Natural killer cell treated with Interleukin-12 subunit alpha and Interleukin-12 subunit beta and Interleukin-15 and Interleukin-18, amount 100 ng/mL, for 72 hours (primary cell): ENCODE data around the gene SPESP1. TPM values are rescaled to one million over a fixed set of nuclear protein-coding genes. Genes with fewer than 3 reads are reported as not detected.
"Not testable (repeated sequence)": the region's sequence is repeated elsewhere in the genome, so short reads cannot be mapped to it uniquely, and the experiment has no call there.

Experiments used
- ATAC-seq, 2 donors: fragments of 150-1000 bp; cut with Tn5 transposase in 1 of 2; sonication (Bioruptor Pico), chemical (Tn5 transposase) in 1 of 2; 2 replicates each; pipeline ENCODE4 v1.10.0; 2021
- DNase-seq: peaks from one replicate; pipeline ENCODE4 v3.0.0; 2022; ENCODE audit warnings: low spot score
- H3K27ac Mint-ChIP-seq, 2 donors: 1 replicate in 1 of 2; 2 replicates in 1 of 2; pipeline ENCODE4 v1.8.0; 2022; ENCODE audit warnings: mixed read lengths in 2 of 2, mild to moderate bottlenecking in 1 of 2, moderate library complexity in 1 of 2
- H3K27me3 Mint-ChIP-seq, 2 donors: 1 replicate in 1 of 2; 2 replicates in 1 of 2; pipeline ENCODE4 v1.8.0; 2022; ENCODE audit warnings: mixed read lengths in 2 of 2
- H3K36me3 Mint-ChIP-seq: one replicate; pipeline ENCODE4 v1.8.0; 2022; ENCODE audit warnings: mixed read lengths
- H3K4me1 Mint-ChIP-seq, 2 donors: 1 replicate in 1 of 2; 2 replicates in 1 of 2; pipeline ENCODE4 v1.8.0; 2022; ENCODE audit warnings: low read depth in 2 of 2, mixed read lengths in 2 of 2, mild to moderate bottlenecking in 1 of 2
- H3K4me3 Mint-ChIP-seq: one replicate; pipeline ENCODE4 v1.8.0; 2022; ENCODE audit warnings: mixed read lengths
- H3K9me3 Mint-ChIP-seq: 2 replicates; pipeline ENCODE4 v1.8.0; 2022; ENCODE audit warnings: mixed read lengths
- total RNA-seq, 2 donors: library from RNA; stranded (reverse); gene quantifications; one replicate each; pipeline ENCODE4 v1.2.3, GENCODE V29; 2022

SPESP1 gene
- total RNA-seq, 2 donors from 2014 or later: 0.50 TPM; not detected in 1

DNA sequence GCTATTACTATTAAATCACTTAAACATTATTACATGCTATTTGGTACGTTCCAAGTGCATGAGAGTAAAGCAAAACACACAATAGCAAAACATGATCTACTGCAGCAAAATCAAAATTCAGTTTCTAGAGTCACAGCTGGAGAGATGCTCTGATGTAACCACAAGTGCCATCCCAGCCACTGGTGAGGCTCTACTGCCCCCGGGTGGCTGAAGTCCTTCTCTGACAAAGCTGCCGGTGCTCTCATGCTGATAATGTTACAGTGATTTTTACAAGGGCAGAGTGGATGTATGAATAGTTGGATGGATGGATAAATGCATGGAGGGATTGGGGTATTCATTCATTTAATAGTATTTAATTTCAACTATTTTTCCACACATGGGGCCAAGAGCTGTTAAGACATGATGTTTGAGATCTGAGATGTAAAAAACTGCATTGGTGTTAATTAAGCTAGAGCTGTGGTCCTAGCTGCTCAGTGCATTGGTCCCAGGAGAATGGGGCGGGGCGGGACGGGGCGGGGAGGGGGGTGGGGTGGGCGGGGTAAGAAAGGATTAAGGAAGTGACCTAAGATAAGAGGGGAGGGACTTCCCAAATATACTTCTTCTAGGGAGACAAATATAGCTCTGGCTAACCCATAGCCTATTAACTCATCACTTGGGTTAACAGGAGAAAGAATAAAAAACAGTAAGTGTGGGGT lies 5.3 kb upstream of the SPESP1 start:
- Mint-ChIP-seq H3K27me3 (peaks cover 21 to 34% of the 10 kb centered on the region in 2 donors), H3K9me3 (no peaks in the 10 kb centered on the region), H3K4me3 (no peak overlapping the region), H3K27ac (no peak overlapping the region), H3K36me3 (no peaks in the 10 kb centered on the region), H3K4me1 (no peaks in the 10 kb centered on the region)
- peak in 1 of 2 donors; percentile 60 for ATAC-seq
- DNase-seq: no peak

DNA sequence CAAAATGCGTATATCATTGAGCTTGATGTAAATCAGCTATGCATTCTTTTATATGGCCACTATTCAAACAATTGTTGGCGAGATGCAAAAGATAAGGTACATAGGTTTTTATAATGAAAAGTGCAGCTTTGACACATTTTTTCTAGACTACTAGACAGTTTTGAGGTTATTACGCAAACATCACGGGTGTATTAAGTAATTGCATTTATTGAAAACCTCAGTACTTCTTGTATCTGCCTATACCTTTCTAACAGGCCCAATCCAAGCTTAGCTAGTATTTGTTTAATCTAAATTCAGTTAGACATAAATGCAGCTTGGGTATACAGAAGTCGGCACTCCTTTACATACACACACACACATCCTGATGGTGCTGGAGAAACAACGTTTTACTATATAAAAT lies 2.7 kb downstream of the SPESP1 start:
- no peak overlapping the region for H3K27ac Mint-ChIP-seq
- ATAC-seq (no peak), DNase-seq (no peak)
- H3K27me3 Mint-ChIP-seq: peaks cover 11 to 15% of the 10 kb centered on the region in 2 donors
- no peak overlapping the region for H3K4me3 Mint-ChIP-seq
- H3K4me1 Mint-ChIP-seq: no peaks in the 10 kb centered on the region
- no peaks in the 10 kb centered on the region for H3K36me3 Mint-ChIP-seq
- H3K9me3 Mint-ChIP-seq: no peaks in the 10 kb centered on the region

DNA sequence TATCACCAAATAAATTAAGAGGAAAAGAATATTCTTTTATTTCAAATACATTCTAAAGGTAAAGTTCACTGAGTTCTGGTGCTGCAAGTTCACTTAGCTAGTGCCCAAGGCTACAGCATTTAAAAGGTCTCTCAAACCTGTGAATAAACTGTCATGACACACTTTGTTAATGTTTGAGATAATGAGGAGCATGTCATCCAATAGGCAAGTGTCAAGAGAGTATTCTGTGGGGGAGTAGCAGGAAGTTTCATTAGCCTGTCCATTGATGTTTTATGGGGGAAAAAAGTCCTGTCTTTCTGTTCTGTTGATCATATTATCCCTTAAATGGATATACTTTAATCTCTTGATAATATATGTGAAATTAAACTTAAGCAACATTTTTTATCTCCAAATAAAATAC lies 4.0 kb downstream of the SPESP1 start:
- Mint-ChIP-seq H3K27me3 (peaks cover 16 to 23% of the 10 kb centered on the region in 2 donors), H3K27ac (no peak overlapping the region), H3K4me3 (no peak overlapping the region), H3K4me1 (no peaks in the 10 kb centered on the region), H3K9me3 (no peaks in the 10 kb centered on the region), H3K36me3 (no peaks in the 10 kb centered on the region)
- ATAC-seq (no peak), DNase-seq (no peak)

DNA sequence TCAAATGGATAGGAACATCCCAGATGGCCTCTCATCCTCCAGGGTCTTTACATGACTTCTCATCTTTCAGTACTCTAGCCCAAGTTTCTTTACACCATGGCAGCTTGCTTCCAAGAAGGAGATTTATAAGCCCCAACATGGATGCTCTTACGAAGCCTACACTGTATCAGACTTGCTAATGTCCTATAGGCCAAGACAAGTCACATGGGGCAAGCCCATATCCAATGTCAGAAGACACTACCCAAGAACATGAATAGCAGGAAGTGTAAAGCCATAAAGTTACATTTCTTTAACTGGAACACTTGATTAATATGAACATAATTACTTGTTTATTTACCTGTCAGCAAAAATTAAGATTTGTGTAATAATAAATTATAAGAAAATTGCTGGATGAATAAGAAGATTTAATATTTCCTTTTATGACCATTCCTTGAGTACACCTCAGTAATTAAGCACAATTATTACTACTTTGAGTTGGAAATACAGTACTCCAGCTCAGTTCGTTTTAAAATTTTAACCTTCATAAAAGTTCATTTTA lies 5.1 kb downstream of the SPESP1 start:
- no peaks in the 10 kb centered on the region for H3K36me3 Mint-ChIP-seq
- no peak overlapping the region for H3K4me3 Mint-ChIP-seq
- DNase-seq (no peak), ATAC-seq (no peak)
- no peaks in the 10 kb centered on the region for H3K9me3 Mint-ChIP-seq
- peaks cover 12 to 23% of the 10 kb centered on the region in 2 donors for H3K27me3 Mint-ChIP-seq
- no peak overlapping the region for H3K27ac Mint-ChIP-seq
- H3K4me1 Mint-ChIP-seq: no peaks in the 10 kb centered on the region

- Mint-ChIP-seq H3K4me1 (no peaks in the 10 kb centered on the region), H3K9me3 (no peaks in the 10 kb centered on the region), H3K4me3 (no peak overlapping the region), H3K27me3 (peaks cover 19 to 31% of the 10 kb centered on the region in 2 donors), H3K27ac (no peak overlapping the region), H3K36me3 (no peaks in the 10 kb centered on the region)
- ATAC-seq: no peak
- DNase-seq: no peak
Measured at GRCh38 chr15:68939501-68939900, 9.2 kb downstream of the SPESP1 start.

DNA sequence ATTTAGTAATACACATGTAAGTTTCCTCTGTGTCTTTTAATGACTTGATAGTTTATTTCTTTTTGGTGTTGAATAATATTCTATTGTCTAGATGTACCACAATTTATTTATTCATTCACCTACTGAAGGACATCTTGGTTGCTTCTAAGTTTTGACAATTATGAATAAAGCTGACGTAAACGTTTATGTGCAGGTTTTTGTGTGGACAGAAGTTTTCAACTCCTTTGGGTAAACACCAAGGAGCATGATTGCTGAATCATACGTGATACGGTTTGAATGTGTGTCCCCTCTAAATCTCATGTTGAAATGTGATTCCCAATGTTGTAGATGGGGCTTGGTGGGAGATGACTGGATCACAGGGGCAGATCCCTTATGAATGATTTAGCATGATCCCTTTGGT lies 21.5 kb downstream of the SPESP1 start:
- ATAC-seq (no peak), DNase-seq (no peak)
- Mint-ChIP-seq H3K27me3 (peaks cover 18 to 57% of the 10 kb centered on the region in 2 donors), H3K4me1 (no peaks in the 10 kb centered on the region), H3K36me3 (no peaks in the 10 kb centered on the region), H3K4me3 (no peak overlapping the region), H3K27ac (no peak overlapping the region), H3K9me3 (no peaks in the 10 kb centered on the region)

GRCh38 chr15:68957696-68958095 lies 27.4 kb downstream of the SPESP1 start:
- no peak overlapping the region for H3K27ac Mint-ChIP-seq
- no peak for ATAC-seq

GRCh38 chr15:68958597-68958996 lies 28.3 kb downstream of the SPESP1 start:
- no peak overlapping the region for H3K27ac Mint-ChIP-seq
- no peak for ATAC-seq
- H3K4me1 Mint-ChIP-seq: no peaks in the 10 kb centered on the region

More at GRCh38 chr15:68957696-68958095, 27.4 kb downstream of the SPESP1 start:
- H3K4me1 Mint-ChIP-seq: no peaks in the 10 kb centered on the region
- H3K27me3 Mint-ChIP-seq: peaks cover 36 to 74% of the 10 kb centered on the region in 2 donors
- H3K4me3 Mint-ChIP-seq: no peak overlapping the region
- H3K9me3 Mint-ChIP-seq: no peaks in the 10 kb centered on the region
- H3K36me3 Mint-ChIP-seq: no peaks in the 10 kb centered on the region
- no peak for DNase-seq

DNA sequence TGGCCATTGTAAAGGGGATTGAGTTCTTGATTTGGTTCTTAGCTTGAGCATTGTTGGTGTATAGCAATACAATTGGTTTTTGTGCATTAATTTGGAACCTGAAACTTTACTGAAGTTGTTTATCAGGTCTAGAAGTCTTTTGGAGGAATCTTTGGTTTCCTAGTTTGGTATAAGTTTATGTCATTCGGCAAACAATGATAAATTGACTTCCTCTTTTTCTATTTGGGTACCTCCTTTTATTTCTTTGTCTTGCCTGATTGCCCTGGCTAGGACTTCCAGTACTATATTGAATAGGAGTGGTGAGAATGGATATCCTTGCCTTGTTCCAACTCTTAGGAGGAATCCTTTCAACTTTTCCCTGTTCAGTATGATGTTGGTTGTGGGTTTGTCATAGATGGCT lies 32.1 kb downstream of the SPESP1 start:
- no peaks in the 10 kb centered on the region for H3K4me1 Mint-ChIP-seq
- ATAC-seq (no peak), DNase-seq (no peak)
- no peaks in the 10 kb centered on the region for H3K36me3 Mint-ChIP-seq
- no peak overlapping the region for H3K27ac Mint-ChIP-seq
- H3K4me3 Mint-ChIP-seq: no peak overlapping the region
- peaks cover 35 to 62% of the 10 kb centered on the region in 2 donors for H3K27me3 Mint-ChIP-seq
- H3K9me3 Mint-ChIP-seq: no peaks in the 10 kb centered on the region

More at GRCh38 chr15:68958597-68958996, 28.3 kb downstream of the SPESP1 start:
- DNase-seq: no peak
- no peaks in the 10 kb centered on the region for H3K36me3 Mint-ChIP-seq
- peaks cover 38 to 78% of the 10 kb centered on the region in 2 donors for H3K27me3 Mint-ChIP-seq
- no peaks in the 10 kb centered on the region for H3K9me3 Mint-ChIP-seq
- H3K4me3 Mint-ChIP-seq: no peak overlapping the region

- DNase-seq, H3K36me3 Mint-ChIP-seq, H3K4me1 Mint-ChIP-seq, H3K27ac Mint-ChIP-seq, H3K4me3 Mint-ChIP-seq, H3K9me3 Mint-ChIP-seq, ATAC-seq: not testable (repeated sequence)
- peaks cover 31 to 61% of the 10 kb centered on the region in 2 donors for H3K27me3 Mint-ChIP-seq
Measured at GRCh38 chr15:68963719-68964118, 33.4 kb downstream of the SPESP1 start.

- H3K4me1 Mint-ChIP-seq: no peaks in the 10 kb centered on the region
- peaks cover 16% of the 10 kb centered on the region for H3K36me3 Mint-ChIP-seq
- DNase-seq (no peak), ATAC-seq (no peak)
- peaks cover 35 to 63% of the 10 kb centered on the region in 2 donors for H3K27me3 Mint-ChIP-seq
- H3K4me3 Mint-ChIP-seq: no peak overlapping the region
- H3K27ac Mint-ChIP-seq: no peak overlapping the region
- peaks cover 9% of the 10 kb centered on the region for H3K9me3 Mint-ChIP-seq
Measured at GRCh38 chr15:68966996-68967395, 36.7 kb downstream of the SPESP1 start.

DNA sequence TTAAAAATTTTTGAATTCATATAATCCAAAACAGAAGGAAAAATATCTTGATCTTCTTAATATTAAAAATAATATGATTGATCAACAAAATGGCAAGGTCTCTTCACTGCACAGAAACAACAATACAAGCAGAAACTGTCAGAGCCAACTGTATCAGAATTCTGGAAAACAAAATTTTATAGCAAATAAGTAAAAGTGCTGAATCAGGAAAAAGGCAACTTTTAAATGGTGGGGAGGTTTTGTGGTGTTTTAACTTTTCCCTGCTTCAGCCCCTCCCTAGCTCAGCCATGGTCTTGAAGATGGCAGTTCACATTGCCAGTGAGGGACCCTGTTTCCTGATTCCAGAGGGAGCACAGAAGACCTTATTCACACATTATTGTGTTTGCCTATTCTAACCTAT lies 37.6 kb downstream of the SPESP1 start:
- peaks cover 31 to 64% of the 10 kb centered on the region in 2 donors for H3K27me3 Mint-ChIP-seq
- H3K36me3 Mint-ChIP-seq: peaks cover 16% of the 10 kb centered on the region
- no peak for ATAC-seq
- H3K4me3 Mint-ChIP-seq: no peak overlapping the region
- peaks cover 0 to 3% of the 10 kb centered on the region in 2 donors for H3K4me1 Mint-ChIP-seq
- H3K27ac Mint-ChIP-seq: no peak overlapping the region
- no peak for DNase-seq
- H3K9me3 Mint-ChIP-seq: peaks cover 9% of the 10 kb centered on the region

DNA sequence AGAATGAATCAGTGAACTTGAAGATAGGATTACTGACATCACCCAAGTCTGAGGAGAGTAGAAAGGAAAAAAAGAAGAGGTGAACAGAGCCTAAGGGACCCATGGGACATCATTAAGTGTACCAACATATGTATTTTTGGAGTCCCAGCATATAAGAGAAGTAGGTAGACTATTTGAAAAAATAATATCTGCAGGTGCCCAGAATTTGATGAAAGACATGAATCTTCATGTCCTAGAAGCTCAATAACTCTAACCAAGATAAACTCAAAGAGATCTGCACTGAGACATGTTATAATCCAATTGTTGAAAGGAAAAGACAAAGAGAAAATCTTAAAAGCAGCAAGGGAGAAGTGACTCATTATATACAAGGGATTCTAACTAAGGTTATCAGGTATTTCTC lies 39.0 kb downstream of the SPESP1 start:
- no peak overlapping the region for H3K4me3 Mint-ChIP-seq
- peaks cover 27 to 59% of the 10 kb centered on the region in 2 donors for H3K27me3 Mint-ChIP-seq
- H3K9me3 Mint-ChIP-seq: peaks cover 9% of the 10 kb centered on the region
- peaks cover 16% of the 10 kb centered on the region for H3K36me3 Mint-ChIP-seq
- peaks cover 0 to 3% of the 10 kb centered on the region in 2 donors for H3K4me1 Mint-ChIP-seq
- H3K27ac Mint-ChIP-seq: no peak overlapping the region
- ATAC-seq (no peak), DNase-seq (no peak)

DNA sequence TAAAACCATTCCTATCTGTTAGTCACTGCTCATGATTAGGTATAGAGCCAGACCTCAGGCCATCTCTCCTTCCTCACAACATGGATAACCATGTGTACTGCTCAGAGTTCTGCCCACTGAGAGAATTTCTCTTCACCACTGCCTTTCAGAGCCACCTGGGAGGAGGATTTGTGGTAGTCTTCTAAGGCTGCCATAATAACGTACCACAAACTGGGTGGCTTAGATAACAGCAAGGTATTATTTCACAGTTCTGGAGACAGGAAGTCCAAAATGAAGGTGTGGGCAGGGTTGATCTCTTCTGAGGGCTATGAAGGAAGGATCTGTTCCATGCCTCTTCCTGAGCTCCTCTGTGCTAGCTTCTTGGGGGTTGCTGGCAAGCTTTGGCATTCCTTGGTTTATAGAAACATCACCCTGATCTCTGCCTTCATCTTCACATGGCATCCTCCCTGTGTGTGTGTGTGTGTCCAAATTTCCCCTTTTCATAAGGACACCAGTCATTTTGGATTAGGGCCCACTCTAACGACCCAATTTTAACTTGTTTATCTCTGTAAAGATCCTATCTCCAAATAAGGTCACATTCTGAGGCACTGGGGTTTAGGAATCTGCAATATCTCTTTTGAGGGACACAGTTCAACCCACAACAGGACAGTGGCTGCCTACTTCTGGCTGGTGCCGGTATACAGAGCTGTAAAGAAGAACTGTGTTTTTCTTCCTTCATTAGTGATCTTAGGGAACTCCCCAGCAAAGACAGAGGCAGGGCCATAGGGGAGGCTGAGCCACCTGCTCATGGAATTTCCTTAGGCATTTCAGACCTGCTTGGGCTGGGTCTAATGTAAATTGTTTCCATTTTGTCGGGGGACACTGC lies 42.1 kb downstream of the SPESP1 start:
- peaks cover 9% of the 10 kb centered on the region for H3K9me3 Mint-ChIP-seq
- H3K4me1 Mint-ChIP-seq: peaks cover 0 to 3% of the 10 kb centered on the region in 2 donors
- no peak overlapping the region for H3K4me3 Mint-ChIP-seq
- no peak for DNase-seq
- ATAC-seq: no peak
- H3K27me3 Mint-ChIP-seq: peaks cover 23 to 45% of the 10 kb centered on the region in 2 donors
- H3K36me3 Mint-ChIP-seq: peaks cover 21% of the 10 kb centered on the region
- H3K27ac Mint-ChIP-seq: no peak overlapping the region
